ENCODE data around the gene MYH11.

Gene MYH11

DNA sequence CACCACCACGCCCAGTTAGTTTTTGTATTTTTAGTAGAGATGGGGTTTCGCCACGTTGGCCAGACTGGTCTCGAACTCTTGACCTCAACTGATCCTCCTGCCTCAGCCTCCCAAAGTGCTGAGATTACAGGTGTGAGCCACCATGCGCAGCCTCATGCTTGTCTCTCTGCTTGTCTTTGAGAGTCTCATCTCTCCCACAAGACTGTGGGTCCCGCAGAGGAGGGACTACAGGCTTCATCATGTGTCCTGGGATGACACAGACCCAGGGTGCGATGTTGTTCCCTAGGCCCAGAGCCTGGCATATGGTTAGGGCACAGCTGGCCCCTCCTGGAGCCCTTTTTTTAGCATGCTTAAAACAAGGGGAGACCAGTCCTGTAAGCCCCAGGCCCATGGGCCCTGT, 104.9 kb downstream of the MYH11 start:
- Histone ChIP-seq H3K36me3 (ENCODE audit: insufficient read depth, low read length) (no peaks in the 10 kb centered on the region), H2AFZ (ENCODE audit: low read length) (no peak overlapping the region), H4K20me1 (ENCODE audit: insufficient read depth, low read length) (no peaks in the 10 kb centered on the region), H3K4me2 (ENCODE audit: low read length) (no peak overlapping the region), H3F3A (ENCODE audit: insufficient read depth, low read length) (no peaks in the 10 kb centered on the region), H3K27ac (ENCODE audit: low read depth, low read length, poor library complexity, severe bottlenecking) (no peak overlapping the region), H3K4me3 (ENCODE audit: low read depth, low read length, poor library complexity, severe bottlenecking) (no peak overlapping the region), H3K4me1 (ENCODE audit: insufficient read depth, low read length, severe bottlenecking) (no peaks in the 10 kb centered on the region), H3K9ac (ENCODE audit: low read length) (no peak overlapping the region), H3K27me3 (ENCODE audit: insufficient read depth, low read length) (no peaks in the 10 kb centered on the region; the same call in 1 of the 2 replicates), H3K9me3 (ENCODE audit: low read length) (no peaks in the 10 kb centered on the region), H3K9me2 (ENCODE audit: low read depth, low read length) (no peaks in the 10 kb centered on the region), H3K79me2 (ENCODE audit: insufficient read depth, low read length) (no peaks in the 10 kb centered on the region)
- TF ChIP-seq, protein P1, sequence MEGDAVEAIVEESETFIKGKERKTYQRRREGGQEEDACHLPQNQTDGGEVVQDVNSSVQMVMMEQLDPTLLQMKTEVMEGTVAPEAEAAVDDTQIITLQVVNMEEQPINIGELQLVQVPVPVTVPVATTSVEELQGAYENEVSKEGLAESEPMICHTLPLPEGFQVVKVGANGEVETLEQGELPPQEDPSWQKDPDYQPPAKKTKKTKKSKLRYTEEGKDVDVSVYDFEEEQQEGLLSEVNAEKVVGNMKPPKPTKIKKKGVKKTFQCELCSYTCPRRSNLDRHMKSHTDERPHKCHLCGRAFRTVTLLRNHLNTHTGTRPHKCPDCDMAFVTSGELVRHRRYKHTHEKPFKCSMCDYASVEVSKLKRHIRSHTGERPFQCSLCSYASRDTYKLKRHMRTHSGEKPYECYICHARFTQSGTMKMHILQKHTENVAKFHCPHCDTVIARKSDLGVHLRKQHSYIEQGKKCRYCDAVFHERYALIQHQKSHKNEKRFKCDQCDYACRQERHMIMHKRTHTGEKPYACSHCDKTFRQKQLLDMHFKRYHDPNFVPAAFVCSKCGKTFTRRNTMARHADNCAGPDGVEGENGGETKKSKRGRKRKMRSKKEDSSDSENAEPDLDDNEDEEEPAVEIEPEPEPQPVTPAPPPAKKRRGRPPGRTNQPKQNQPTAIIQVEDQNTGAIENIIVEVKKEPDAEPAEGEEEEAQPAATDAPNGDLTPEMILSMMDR (IDR thresholded peaks at IDR 0.05; ENCODE audit: low read length): no peak
- no peak for TF ChIP-seq EZH2 (IDR thresholded peaks at IDR 0.05; ENCODE audit: borderline replicate concordance, low read length)

DNA sequence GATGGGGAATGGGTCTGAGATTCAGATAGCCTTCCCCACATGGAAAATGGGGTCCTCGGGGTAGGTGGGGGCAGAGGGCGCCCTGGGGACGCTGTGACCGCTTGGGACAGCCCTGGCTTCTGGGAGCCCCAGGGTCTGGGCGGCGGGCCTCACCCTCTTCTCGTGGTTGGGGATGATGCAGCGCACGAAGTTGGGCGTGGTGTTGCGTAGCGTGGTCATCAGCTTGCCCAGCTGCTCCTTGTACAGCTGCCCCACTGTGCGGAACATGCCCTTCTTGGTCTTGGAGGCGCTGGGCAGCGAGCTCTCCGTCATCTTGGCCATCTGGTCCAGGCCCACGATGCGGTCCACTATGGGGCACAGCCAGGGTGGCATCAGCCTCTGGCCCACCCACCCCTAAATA, 106.8 kb downstream of the MYH11 start:
- TF ChIP-seq, protein P1 (IDR thresholded peaks at IDR 0.05; ENCODE audit: low read length): no peak
- no peak for TF ChIP-seq EZH2 (IDR thresholded peaks at IDR 0.05; ENCODE audit: borderline replicate concordance, low read length)
- Histone ChIP-seq H3K4me2 (ENCODE audit: low read length) (no peak overlapping the region), H3K9ac (ENCODE audit: low read length) (no peak overlapping the region), H3K9me2 (ENCODE audit: low read depth, low read length) (no peaks in the 10 kb centered on the region), H3K27me3 (ENCODE audit: insufficient read depth, low read length) (no peaks in the 10 kb centered on the region; the same call in 1 of the 2 replicates), H3K36me3 (ENCODE audit: insufficient read depth, low read length) (no peaks in the 10 kb centered on the region), H3K9me3 (ENCODE audit: low read length) (no peaks in the 10 kb centered on the region), H2AFZ (ENCODE audit: low read length) (no peak overlapping the region), H3K79me2 (ENCODE audit: insufficient read depth, low read length) (no peaks in the 10 kb centered on the region), H3K4me1 (ENCODE audit: insufficient read depth, low read length, severe bottlenecking) (no peaks in the 10 kb centered on the region), H3K4me3 (ENCODE audit: low read depth, low read length, poor library complexity, severe bottlenecking) (no peak overlapping the region), H3F3A (ENCODE audit: insufficient read depth, low read length) (no peaks in the 10 kb centered on the region), H3K27ac (ENCODE audit: low read depth, low read length, poor library complexity, severe bottlenecking) (no peak overlapping the region), H4K20me1 (ENCODE audit: insufficient read depth, low read length) (no peaks in the 10 kb centered on the region)

DNA sequence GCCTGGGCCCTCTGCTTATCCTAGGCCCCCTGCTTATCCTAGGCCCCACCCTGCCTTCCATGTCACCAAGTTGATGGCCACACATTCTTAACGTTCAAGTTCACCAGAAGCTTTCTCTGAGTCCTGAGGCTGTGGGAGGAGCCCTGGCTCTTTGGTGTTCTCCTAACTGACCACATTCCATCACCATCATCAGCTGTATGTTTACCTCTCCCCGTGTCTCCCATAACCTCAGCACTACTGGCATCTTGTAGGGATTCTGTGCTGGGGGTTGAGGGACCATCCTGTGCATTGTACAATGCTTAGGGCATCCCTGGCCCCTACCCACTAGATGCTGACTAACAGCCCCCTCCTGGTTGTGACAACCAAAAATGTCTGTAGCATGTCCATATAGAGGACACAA, 107.5 kb downstream of the MYH11 start:
- no peaks in the 10 kb centered on the region for H3F3A ChIP-seq (ENCODE audit: insufficient read depth, low read length)
- H3K27me3 ChIP-seq (ENCODE audit: insufficient read depth, low read length): no peaks in the 10 kb centered on the region; the same call in 1 of the 2 replicates
- no peak overlapping the region for H2AFZ ChIP-seq (ENCODE audit: low read length)
- no peaks in the 10 kb centered on the region for H3K9me2 ChIP-seq (ENCODE audit: low read depth, low read length)
- no peak overlapping the region for H3K9ac ChIP-seq (ENCODE audit: low read length)
- TF ChIP-seq EZH2 (IDR thresholded peaks at IDR 0.05; ENCODE audit: borderline replicate concordance, low read length): no peak
- TF ChIP-seq, protein P1 (IDR thresholded peaks at IDR 0.05; ENCODE audit: low read length): no peak
- no peaks in the 10 kb centered on the region for H3K4me1 ChIP-seq (ENCODE audit: insufficient read depth, low read length, severe bottlenecking)
- H4K20me1 ChIP-seq (ENCODE audit: insufficient read depth, low read length): no peaks in the 10 kb centered on the region
- H3K4me3 ChIP-seq (ENCODE audit: low read depth, low read length, poor library complexity, severe bottlenecking): no peak overlapping the region
- H3K36me3 ChIP-seq (ENCODE audit: insufficient read depth, low read length): no peaks in the 10 kb centered on the region
- H3K27ac ChIP-seq (ENCODE audit: low read depth, low read length, poor library complexity, severe bottlenecking): no peak overlapping the region
- H3K79me2 ChIP-seq (ENCODE audit: insufficient read depth, low read length): no peaks in the 10 kb centered on the region
- no peaks in the 10 kb centered on the region for H3K9me3 ChIP-seq (ENCODE audit: low read length)
- no peak overlapping the region for H3K4me2 ChIP-seq (ENCODE audit: low read length)

Data from OCI-LY1 (cell line).